SK-N-SH treated with all-trans-retinoic acid at 6 μM for 48 hours (cell line): ENCODE results near the gene SHC3.

ENCODE experiments used
- ATAC-seq: fragments of 200-7000 bp; cut with Tn5 transposase; 3 replicates; pipeline ENCODE4 v1.9.1; 2020; ENCODE audit warnings: mild to moderate bottlenecking, moderate library complexity
- ARNTL ChIP-seq: fragments of 450-650 bp; formaldehyde crosslinking; IDR thresholded peaks from 2 replicates; pipeline ENCODE4 v1.5.0; 2020; ENCODE audit warnings: low read depth, mild to moderate bottlenecking, moderate library complexity, borderline replicate concordance
- CSDC2 ChIP-seq: fragments of 250-450 bp; sonication (Bioruptor Pico); IDR thresholded peaks from 2 replicates; pipeline ENCODE4 v1.5.0; 2020; ENCODE audit warnings: mild to moderate bottlenecking, moderate library complexity
- ESRRG ChIP-seq: fragments of 250-450 bp; sonication (Bioruptor Pico); IDR thresholded peaks from 2 replicates; pipeline ENCODE4 v1.6.1; 2021; ENCODE audit warnings: mild to moderate bottlenecking
- GLIS3 ChIP-seq: fragments of 250-450 bp; sonication (Bioruptor Pico); IDR thresholded peaks from 2 replicates; pipeline ENCODE4 v1.5.0; 2020; ENCODE audit warnings: mild to moderate bottlenecking, moderate library complexity
- ISL1 ChIP-seq: fragments of 250-450 bp; sonication (Bioruptor Pico); IDR thresholded peaks from 2 replicates; pipeline ENCODE4 v2.1.2; 2022; ENCODE audit warnings: mild to moderate bottlenecking, moderate library complexity
- OSR1 ChIP-seq: fragments of 250-450 bp; sonication (Bioruptor Pico); IDR thresholded peaks from 2 replicates; pipeline ENCODE4 v1.8.0; 2022; ENCODE audit warnings: moderate library complexity, mild to moderate bottlenecking, inconsistent platforms
- PPARA ChIP-seq: fragments of 250-450 bp; sonication (Bioruptor Pico); IDR thresholded peaks from 2 replicates; pipeline ENCODE4 v1.5.0; 2020; ENCODE audit warnings: mild to moderate bottlenecking, borderline replicate concordance
- SNAI2 ChIP-seq: fragments of 250-450 bp; sonication (Bioruptor Pico); IDR thresholded peaks from 2 replicates; pipeline ENCODE4 v1.5.0; 2020; ENCODE audit warnings: mild to moderate bottlenecking, moderate library complexity
- TCF4 ChIP-seq: fragments of 250-450 bp; sonication (Bioruptor Pico); IDR thresholded peaks from 2 replicates; pipeline ENCODE4 v1.8.0; 2021; ENCODE audit warnings: mild to moderate bottlenecking, moderate library complexity, borderline replicate concordance
- TOX ChIP-seq: fragments of 250-450 bp; sonication (Bioruptor Pico); IDR thresholded peaks from 2 replicates; pipeline ENCODE4 v1.8.0; 2021; ENCODE audit warnings: mild to moderate bottlenecking, moderate library complexity, borderline replicate concordance
- ZC3H10 ChIP-seq: fragments of 250-450 bp; sonication (Bioruptor Pico); IDR thresholded peaks from 2 replicates; pipeline ENCODE4 v1.5.1; 2021; ENCODE audit warnings: mild to moderate bottlenecking, moderate library complexity
- ZFP3 ChIP-seq: fragments of 250-450 bp; sonication (Bioruptor Pico); IDR thresholded peaks from 2 replicates; pipeline ENCODE4 v1.5.0; 2020; ENCODE audit warnings: mild to moderate bottlenecking, moderate library complexity
- ZFP30 ChIP-seq: fragments of 450-650 bp; formaldehyde crosslinking; IDR thresholded peaks from 2 replicates; pipeline ENCODE4 v1.5.0; 2022; ENCODE audit warnings: mild to moderate bottlenecking, moderate library complexity
- ZNF565 ChIP-seq: fragments of 450-650 bp; formaldehyde crosslinking; conservative IDR thresholded peaks from 2 replicates; pipeline ENCODE4 v1.5.0; 2020; ENCODE audit warnings: low read depth, mild to moderate bottlenecking, moderate library complexity
- ZNF70 ChIP-seq: fragments of 450-650 bp; formaldehyde crosslinking; IDR thresholded peaks from 2 replicates; pipeline ENCODE4 v1.5.0; 2020; ENCODE audit warnings: mild to moderate bottlenecking, moderate library complexity
- ZNF8 ChIP-seq: fragments of 450-650 bp; formaldehyde crosslinking; IDR thresholded peaks from 2 replicates; pipeline ENCODE4 v1.5.0; 2020; ENCODE audit warnings: mild to moderate bottlenecking, moderate library complexity
- TF ChIP-seq, protein P1 (sequence below): fragments of 250-450 bp; sonication (Bioruptor Pico); IDR thresholded peaks from 2 replicates; pipeline ENCODE4 v1.5.1; 2020; ENCODE audit warnings: low read depth, mild to moderate bottlenecking, moderate library complexity
- TF ChIP-seq, protein P2 (sequence below): fragments of 250-450 bp; sonication (Bioruptor Pico); IDR thresholded peaks from 2 replicates; pipeline ENCODE4 v1.8.0; 2020; ENCODE audit warnings: mild to moderate bottlenecking, moderate library complexity, borderline replicate concordance
- TF ChIP-seq, protein P3 (sequence below): fragments of 250-450 bp; sonication (Bioruptor Pico); IDR thresholded peaks from 2 replicates; pipeline ENCODE4 v1.8.0; 2021; ENCODE audit warnings: low read depth, mild to moderate bottlenecking, moderate library complexity, borderline replicate concordance
- TF ChIP-seq, protein P4 (sequence below): fragments of 250-450 bp; sonication (Bioruptor Pico); IDR thresholded peaks from 2 replicates; pipeline ENCODE4 v1.5.1; 2021; ENCODE audit warnings: mild to moderate bottlenecking, moderate library complexity
- TF ChIP-seq, protein P5 (sequence below): fragments of 250-450 bp; sonication (Bioruptor Pico); IDR thresholded peaks from 2 replicates; pipeline ENCODE4 v1.5.0; 2020; ENCODE audit warnings: mild to moderate bottlenecking, moderate library complexity

SHC3 gene

DNA sequence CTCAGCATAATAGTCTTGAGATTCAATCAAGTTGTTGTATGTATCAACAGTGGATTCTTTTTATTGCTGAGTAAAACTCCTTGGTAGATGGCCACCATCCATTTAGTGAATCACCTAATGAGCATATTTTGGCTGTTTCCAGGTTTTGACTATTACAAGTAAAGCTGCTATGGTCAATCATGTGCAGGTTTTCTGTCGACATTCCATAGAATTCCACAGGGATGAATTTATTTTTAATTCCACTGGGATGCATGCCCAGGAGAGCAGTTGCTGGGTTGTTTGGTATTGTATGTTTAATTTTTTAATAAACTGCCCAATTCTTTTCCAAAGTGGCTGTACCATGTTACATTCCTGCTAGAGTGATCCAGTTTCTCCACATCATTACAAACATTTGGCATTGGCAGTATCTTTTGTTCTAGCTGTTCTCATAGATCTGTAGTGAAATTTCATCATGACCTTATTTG, 197.8 kb downstream of the SHC3 start:
- TF ChIP-seq ESRRG (no peak), ISL1 (CRISPR knock-in tag) (peak; percentile 84)
- TF ChIP-seq, protein P1, sequence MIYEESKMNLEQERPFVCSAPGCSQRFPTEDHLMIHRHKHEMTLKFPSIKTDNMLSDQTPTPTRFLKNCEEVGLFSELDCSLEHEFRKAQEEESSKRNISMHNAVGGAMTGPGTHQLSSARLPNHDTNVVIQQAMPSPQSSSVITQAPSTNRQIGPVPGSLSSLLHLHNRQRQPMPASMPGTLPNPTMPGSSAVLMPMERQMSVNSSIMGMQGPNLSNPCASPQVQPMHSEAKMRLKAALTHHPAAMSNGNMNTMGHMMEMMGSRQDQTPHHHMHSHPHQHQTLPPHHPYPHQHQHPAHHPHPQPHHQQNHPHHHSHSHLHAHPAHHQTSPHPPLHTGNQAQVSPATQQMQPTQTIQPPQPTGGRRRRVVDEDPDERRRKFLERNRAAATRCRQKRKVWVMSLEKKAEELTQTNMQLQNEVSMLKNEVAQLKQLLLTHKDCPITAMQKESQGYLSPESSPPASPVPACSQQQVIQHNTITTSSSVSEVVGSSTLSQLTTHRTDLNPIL (CRISPR knock-in tag), result 0 out of 2 replicates have a peak, but pooled peaks have one; percentile 22
- peak; percentile 61; the same call in 2 of the 3 replicates for ATAC-seq

DNA sequence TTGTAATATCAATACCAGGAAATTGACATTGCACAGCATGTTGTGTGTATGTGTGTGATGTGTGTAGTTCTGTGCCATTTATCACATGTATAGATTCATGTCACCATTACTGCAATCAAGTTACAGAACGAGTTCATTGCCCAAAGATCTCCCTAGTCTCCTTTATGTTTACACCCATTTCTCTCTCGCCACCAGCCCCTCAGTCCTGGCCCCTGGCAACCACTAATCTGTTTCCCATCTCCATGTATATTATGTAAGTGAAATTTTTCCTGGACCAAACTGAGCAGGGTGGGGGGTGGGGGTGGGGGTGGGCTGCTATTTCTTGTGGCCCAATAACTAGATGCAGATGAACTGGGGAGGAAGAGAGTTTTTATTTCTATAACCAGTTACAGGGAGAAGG, 198.8 kb downstream of the SHC3 start:
- ATAC-seq, result no peak
- TF ChIP-seq PPARA (CRISPR knock-in tag), result no peak

DNA sequence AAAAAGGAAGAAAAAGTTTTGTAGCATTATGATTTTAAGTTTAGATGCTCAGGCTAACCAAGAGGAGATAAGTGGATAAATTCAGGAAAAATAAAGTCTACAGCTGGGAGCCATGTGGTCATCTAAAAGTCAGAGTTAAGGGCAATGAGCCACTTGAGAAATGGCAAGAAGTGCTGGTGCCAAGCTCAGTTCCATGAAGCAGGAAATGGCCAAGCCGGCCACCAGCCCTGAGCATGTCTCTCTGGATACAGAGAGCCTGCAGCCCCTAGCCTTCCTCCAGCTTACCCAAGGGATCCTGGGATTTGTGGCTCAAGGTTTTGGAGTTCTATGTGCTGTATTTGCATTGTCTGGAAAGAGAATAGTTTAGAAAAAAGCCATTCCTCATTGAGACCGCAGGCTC, 199.6 kb downstream of the SHC3 start:
- no peak for ATAC-seq
- no peak for TF ChIP-seq ZNF565 (CRISPR knock-in tag)
- TF ChIP-seq, protein P1 (CRISPR knock-in tag), result no peak
- TF ChIP-seq TCF4 (CRISPR knock-in tag), result no peak
- TF ChIP-seq SNAI2 (CRISPR knock-in tag), result no peak
- no peak for TF ChIP-seq ARNTL (CRISPR knock-in tag)
- TF ChIP-seq, protein P2, sequence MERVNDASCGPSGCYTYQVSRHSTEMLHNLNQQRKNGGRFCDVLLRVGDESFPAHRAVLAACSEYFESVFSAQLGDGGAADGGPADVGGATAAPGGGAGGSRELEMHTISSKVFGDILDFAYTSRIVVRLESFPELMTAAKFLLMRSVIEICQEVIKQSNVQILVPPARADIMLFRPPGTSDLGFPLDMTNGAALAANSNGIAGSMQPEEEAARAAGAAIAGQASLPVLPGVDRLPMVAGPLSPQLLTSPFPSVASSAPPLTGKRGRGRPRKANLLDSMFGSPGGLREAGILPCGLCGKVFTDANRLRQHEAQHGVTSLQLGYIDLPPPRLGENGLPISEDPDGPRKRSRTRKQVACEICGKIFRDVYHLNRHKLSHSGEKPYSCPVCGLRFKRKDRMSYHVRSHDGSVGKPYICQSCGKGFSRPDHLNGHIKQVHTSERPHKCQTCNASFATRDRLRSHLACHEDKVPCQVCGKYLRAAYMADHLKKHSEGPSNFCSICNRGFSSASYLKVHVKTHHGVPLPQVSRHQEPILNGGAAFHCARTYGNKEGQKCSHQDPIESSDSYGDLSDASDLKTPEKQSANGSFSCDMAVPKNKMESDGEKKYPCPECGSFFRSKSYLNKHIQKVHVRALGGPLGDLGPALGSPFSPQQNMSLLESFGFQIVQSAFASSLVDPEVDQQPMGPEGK (CRISPR knock-in tag), result no peak
- TF ChIP-seq ZNF70 (CRISPR knock-in tag), result no peak

DNA sequence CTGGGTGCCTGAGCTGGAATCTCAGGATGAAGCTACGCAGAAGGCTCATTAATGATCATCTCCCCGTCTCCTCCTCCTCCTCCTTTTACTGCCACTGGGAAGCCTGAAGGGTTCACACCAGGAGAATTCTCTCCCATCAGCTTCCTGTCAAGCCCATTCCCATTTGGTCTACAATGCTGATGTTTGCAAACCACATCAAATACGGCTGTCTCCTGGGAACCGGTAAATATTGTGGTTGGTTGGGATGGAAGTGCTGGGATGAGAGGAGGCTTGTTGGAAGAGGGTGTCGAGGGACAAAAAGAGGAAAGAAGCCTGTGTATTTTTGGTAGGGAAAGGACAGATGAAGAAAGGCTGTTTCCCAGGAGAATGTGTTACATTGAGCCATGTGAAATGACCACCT, 200.6 kb downstream of the SHC3 start:
- ATAC-seq, result no peak
- TF ChIP-seq PPARA (CRISPR knock-in tag) (no peak), ISL1 (CRISPR knock-in tag) (no peak), TCF4 (CRISPR knock-in tag) (no peak), ZFP30 (CRISPR knock-in tag) (no peak), OSR1 (CRISPR knock-in tag) (no peak), ZC3H10 (CRISPR knock-in tag) (no peak), CSDC2 (no peak), ZNF565 (CRISPR knock-in tag) (no peak), ZFP3 (CRISPR knock-in tag) (no peak), ESRRG (no peak), ZNF8 (no peak), SNAI2 (CRISPR knock-in tag) (no peak), ARNTL (CRISPR knock-in tag) (no peak), TOX (CRISPR knock-in tag) (no peak), GLIS3 (CRISPR knock-in tag) (no peak)
- TF ChIP-seq, protein P1 (CRISPR knock-in tag), result no peak
- TF ChIP-seq, protein P2 (CRISPR knock-in tag), result no peak
- TF ChIP-seq, protein P3, sequence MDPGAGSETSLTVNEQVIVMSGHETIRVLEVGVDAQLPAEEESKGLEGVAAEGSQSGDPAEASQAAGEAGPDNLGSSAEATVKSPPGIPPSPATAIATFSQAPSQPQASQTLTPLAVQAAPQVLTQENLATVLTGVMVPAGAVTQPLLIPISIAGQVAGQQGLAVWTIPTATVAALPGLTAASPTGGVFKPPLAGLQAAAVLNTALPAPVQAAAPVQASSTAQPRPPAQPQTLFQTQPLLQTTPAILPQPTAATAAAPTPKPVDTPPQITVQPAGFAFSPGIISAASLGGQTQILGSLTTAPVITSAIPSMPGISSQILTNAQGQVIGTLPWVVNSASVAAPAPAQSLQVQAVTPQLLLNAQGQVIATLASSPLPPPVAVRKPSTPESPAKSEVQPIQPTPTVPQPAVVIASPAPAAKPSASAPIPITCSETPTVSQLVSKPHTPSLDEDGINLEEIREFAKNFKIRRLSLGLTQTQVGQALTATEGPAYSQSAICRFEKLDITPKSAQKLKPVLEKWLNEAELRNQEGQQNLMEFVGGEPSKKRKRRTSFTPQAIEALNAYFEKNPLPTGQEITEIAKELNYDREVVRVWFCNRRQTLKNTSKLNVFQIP (CRISPR knock-in tag), result no peak
- TF ChIP-seq, protein P4, sequence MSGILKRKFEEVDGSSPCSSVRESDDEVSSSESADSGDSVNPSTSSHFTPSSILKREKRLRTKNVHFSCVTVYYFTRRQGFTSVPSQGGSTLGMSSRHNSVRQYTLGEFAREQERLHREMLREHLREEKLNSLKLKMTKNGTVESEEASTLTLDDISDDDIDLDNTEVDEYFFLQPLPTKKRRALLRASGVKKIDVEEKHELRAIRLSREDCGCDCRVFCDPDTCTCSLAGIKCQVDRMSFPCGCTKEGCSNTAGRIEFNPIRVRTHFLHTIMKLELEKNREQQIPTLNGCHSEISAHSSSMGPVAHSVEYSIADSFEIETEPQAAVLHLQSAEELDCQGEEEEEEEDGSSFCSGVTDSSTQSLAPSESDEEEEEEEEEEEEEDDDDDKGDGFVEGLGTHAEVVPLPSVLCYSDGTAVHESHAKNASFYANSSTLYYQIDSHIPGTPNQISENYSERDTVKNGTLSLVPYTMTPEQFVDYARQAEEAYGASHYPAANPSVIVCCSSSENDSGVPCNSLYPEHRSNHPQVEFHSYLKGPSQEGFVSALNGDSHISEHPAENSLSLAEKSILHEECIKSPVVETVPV, result no peak
- TF ChIP-seq, protein P5, sequence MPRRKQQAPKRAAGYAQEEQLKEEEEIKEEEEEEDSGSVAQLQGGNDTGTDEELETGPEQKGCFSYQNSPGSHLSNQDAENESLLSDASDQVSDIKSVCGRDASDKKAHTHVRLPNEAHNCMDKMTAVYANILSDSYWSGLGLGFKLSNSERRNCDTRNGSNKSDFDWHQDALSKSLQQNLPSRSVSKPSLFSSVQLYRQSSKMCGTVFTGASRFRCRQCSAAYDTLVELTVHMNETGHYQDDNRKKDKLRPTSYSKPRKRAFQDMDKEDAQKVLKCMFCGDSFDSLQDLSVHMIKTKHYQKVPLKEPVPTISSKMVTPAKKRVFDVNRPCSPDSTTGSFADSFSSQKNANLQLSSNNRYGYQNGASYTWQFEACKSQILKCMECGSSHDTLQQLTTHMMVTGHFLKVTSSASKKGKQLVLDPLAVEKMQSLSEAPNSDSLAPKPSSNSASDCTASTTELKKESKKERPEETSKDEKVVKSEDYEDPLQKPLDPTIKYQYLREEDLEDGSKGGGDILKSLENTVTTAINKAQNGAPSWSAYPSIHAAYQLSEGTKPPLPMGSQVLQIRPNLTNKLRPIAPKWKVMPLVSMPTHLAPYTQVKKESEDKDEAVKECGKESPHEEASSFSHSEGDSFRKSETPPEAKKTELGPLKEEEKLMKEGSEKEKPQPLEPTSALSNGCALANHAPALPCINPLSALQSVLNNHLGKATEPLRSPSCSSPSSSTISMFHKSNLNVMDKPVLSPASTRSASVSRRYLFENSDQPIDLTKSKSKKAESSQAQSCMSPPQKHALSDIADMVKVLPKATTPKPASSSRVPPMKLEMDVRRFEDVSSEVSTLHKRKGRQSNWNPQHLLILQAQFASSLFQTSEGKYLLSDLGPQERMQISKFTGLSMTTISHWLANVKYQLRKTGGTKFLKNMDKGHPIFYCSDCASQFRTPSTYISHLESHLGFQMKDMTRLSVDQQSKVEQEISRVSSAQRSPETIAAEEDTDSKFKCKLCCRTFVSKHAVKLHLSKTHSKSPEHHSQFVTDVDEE, result no peak
